BE2C (cell line): ENCODE measurements around the gene HEPHL1.

ENCODE experiments used
- DNase-seq: peaks from one replicate; pipeline ENCODE4 v3.0.0-alpha.2; 2020
- H3K27me3 ChIP-seq: fragments of 250-450 bp; sonication (Bioruptor Pico); 2 replicates; pipeline ENCODE4 v1.5.1; 2020; ENCODE audit warnings: mild to moderate bottlenecking
- H3K36me3 ChIP-seq: fragments of 250-450 bp; sonication (Bioruptor Pico); 2 replicates; pipeline ENCODE4 v1.5.1; 2020; ENCODE audit warnings: mild to moderate bottlenecking
- H3K4me1 ChIP-seq: fragments of 250-450 bp; sonication (Bioruptor Pico); 2 replicates; pipeline ENCODE4 v1.5.1; 2020
- H3K4me3 ChIP-seq: 2 replicates; pipeline ENCODE4 v1.5.1; 2011; ENCODE audit warnings: low read depth, low read length
- H3K9me3 ChIP-seq: fragments of 250-450 bp; sonication (Bioruptor Pico); 2 replicates; pipeline ENCODE4 v1.5.1; 2020
- CTCF ChIP-seq: IDR thresholded peaks from 2 replicates; pipeline ENCODE4 v1.5.1; 2012; ENCODE audit warnings: mild to moderate bottlenecking, low read depth, low read length

Gene HEPHL1

GRCh38 chr11:94132823-94133408, 111.8 kb downstream of the HEPHL1 start:
- Histone ChIP-seq H3K4me3 (no peak overlapping the region), H3K4me1 (peaks cover 34% of the 10 kb centered on the region), H3K9me3 (no peaks in the 10 kb centered on the region), H3K36me3 (no peaks in the 10 kb centered on the region), H3K27me3 (no peaks in the 10 kb centered on the region)
- DNase-seq = no peak
- TF ChIP-seq CTCF = no peak

DNA sequence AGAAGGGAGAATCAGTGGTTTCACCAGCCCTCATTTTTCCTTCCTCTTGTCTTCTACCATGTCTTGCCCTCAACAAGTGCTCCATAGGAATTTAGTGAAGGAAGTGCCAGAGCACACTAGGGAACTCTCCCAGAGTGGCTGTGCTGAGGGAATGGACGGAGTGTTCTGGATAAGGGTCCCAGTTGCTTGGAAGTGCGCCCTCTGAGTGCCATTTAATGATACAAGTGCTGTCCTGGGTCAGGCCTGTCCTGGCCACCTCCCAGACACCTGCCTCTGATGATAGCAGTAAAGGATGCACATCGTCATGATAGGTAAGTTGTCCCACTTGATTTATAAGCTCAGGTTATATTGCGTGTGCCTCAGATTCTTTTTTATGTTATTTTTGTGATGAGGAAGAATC, 112.6 kb downstream of the HEPHL1 start:
- Histone ChIP-seq H3K4me3 (no peak overlapping the region), H3K9me3 (no peaks in the 10 kb centered on the region), H3K27me3 (no peaks in the 10 kb centered on the region), H3K36me3 (no peaks in the 10 kb centered on the region), H3K4me1 (peaks cover 34% of the 10 kb centered on the region)
- TF ChIP-seq CTCF = no peak
- no peak for DNase-seq

DNA sequence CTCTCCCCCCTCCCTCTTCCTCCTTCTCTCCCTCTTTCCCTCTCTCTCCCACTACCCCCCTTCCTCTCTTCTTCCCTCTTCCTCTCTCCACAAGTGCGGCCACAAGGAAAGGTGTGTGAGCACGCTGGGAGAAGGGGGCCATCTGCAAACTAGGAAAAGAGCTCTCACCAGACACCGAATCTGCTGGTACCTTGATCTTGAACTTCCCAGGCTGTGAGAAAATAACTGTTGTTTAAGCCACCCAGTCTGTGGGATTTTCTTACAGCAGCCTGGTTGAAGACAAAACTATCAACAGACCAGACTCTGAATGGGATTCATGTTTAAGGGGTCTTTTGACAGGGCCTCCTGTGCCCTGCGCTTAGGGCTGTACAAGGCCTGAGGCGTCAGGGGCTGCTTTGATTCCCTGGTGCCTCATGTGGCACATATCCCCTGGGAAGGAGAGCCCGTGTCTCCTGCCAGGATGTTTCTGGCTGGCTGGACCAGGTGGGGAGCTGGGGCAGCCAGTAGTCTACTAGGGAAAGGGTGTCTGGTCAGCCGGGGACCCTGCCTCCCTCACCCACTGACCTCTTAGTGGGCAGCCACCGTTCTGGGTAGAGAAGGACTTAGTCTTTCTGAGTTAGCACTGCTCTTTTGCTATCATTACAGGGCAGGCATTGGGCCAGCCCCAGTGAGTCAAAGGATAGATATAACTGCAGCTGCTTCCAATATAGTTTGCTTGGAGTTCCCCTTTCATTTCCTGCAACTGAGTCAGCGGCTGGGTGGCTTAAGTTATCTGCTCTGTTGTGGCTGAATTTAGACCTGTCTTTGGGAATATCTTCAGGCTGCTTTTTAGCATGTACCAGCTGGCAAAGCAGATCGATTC, 113.7 kb downstream of the HEPHL1 start:
- Histone ChIP-seq H3K4me1 (peaks cover 35% of the 10 kb centered on the region), H3K9me3 (no peaks in the 10 kb centered on the region), H3K27me3 (no peaks in the 10 kb centered on the region), H3K4me3 (no peak overlapping the region; the same call in 1 of the 2 replicates), H3K36me3 (no peaks in the 10 kb centered on the region)
- TF ChIP-seq CTCF = no peak
- peak; percentile 74 for DNase-seq

DNA sequence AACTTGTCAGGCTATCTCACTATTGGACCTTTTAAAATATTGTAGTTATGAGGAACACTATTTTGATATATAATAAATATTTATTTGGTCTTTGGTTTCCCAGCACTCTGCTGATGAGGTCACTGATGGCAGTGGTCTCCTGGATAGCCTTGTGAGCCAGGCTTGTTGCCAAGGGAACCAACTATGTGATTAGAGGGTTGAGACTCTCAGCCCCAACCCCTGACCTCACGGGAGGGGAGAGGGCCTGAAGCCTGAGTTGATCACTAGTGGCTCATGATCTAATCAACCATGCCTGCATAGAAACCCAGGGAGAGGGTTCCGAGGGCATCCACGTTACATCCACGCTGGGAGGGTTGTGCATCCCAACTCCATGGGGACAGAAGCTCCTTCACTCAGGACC, 118.3 kb downstream of the HEPHL1 start:
- DNase-seq = peak; percentile 29
- H3K9me3 ChIP-seq = no peaks in the 10 kb centered on the region
- H3K4me3 ChIP-seq = no peak overlapping the region
- no peaks in the 10 kb centered on the region for H3K27me3 ChIP-seq
- no peak for TF ChIP-seq CTCF
- no peaks in the 10 kb centered on the region for H3K36me3 ChIP-seq
- peaks cover 18% of the 10 kb centered on the region for H3K4me1 ChIP-seq

DNA sequence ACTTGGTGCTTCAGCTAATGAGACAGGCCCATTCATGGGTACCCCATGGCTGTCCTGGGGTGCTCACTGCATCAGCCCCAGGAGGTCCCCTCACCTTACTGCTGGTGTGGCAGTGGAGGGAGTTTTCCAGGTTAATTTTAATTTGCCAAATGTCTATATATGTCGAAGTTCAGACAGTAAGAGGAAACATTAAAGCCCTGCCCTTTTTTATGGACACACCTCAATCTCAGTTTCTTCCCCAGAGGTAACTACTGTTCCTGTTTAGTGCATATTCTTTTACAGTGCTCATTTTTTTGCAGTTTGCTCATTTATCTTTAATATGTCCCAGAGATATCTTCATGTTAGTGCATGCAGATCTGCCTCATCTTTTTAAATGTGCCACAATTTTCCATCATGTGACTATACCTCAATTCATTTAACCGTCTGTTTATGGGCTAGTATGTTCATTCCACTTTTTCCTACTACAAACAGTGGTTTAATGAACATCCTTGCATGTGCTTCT, 119.1 kb downstream of the HEPHL1 start:
- H3K4me3 ChIP-seq = no peak overlapping the region
- no peaks in the 10 kb centered on the region for H3K9me3 ChIP-seq
- no peak for DNase-seq
- H3K4me1 ChIP-seq = peaks cover 13% of the 10 kb centered on the region
- no peaks in the 10 kb centered on the region for H3K36me3 ChIP-seq
- no peaks in the 10 kb centered on the region for H3K27me3 ChIP-seq
- no peak for TF ChIP-seq CTCF
